Measurements from ENCODE around the gene TTLL9. TPM values are rescaled to one million over a fixed set of nuclear protein-coding genes. Genes with fewer than 3 reads are reported as not detected.
"Not testable (repeated sequence)": the region's sequence is repeated elsewhere in the genome, so short reads cannot be mapped to it uniquely, and the experiment has no call there.

The TTLL9 gene
- 1.7 TPM for total RNA-seq

- DNase-seq: peak; percentile 39
These were observed at the start of gene TTLL9, which contains the start of gene DUSP15 for GRCh38 chr20:31869942-31870725. Gene TTLL9, plus strand, starts transcription at chr20:31870634. Its CDS starts 493 bp downstream, at chr20:31871127. Gene DUSP15, minus strand, starts transcription at chr20:31870527. Its CDS starts 190 bp downstream, at chr20:31870337.

DNA sequence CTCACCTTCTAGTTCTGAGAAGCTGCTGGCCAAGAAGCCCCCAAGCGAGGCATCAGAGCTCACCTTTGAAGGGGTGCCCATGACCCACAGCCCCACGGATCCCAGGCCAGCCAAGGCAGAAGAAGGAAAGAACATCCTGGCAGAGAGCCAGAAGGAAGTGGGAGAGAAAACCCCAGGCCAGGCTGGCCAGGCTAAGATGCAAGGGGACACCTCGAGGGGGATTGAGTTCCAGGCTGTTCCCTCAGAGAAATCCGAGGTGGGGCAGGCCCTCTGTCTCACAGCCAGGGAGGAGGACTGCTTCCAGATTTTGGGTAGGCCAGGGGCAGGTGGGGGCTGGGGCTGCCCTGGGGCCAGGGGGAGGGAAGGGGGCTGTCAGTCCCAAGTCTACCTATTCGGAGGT is 49.0 kb upstream of the TTLL9 start:
- DNase-seq: no peak

- peak; percentile 35 for DNase-seq
These were observed 47.8 kb upstream of the TTLL9 start for GRCh38 chr20:31822421-31823330.

DNA sequence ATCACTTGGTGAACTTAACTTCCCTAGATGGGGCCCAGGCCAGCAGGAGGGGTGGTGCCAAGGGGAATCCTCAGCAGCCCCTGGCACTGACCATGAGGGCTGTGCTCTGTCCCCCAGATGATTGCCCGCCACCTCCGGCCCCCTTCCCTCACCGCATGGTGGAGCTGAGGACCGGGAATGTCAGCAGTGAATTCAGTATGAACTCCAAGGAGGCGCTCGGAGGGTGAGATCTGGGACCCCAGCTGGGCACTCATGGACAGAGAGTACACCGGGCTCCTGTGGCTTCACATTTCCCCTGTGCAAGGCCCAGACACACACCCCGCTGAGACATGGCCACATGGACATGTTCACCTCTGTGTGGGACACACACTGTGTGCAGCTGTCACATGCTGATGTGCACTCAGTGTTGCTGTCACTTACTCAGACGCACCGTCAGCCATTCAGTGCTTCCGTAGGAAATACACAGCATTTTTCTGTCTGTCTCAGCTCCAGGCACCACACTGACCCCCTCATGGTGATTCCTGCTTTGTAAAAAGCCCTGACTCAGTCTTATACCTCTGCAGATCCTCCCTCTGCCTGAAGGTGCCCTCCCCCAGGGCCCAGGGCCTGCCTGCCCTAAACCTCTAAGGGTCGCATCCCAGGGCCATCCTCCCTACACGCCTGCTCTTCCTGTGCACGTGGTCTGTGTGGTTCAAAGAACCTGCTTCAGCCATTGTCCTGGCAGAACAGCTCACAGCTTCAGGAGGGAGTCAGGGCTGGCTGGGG is 46.9 kb upstream of the TTLL9 start:
- no peak for DNase-seq

DNA sequence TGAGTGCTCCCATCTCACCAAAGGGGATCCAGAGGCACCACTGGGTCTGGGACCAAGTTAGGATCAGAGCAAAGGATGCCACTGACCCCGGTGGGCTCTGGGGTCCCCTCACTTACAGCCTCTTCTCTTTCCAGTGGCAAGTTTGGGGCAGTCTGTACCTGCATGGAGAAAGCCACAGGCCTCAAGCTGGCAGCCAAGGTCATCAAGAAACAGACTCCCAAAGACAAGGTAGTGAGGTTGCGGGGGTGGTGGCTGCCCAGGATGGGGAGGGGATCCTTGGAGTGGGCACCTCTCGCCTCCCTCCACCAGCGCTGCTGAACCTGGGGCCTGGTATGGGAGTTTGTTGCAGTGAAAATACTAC is 46.3 kb upstream of the TTLL9 start:
- DNase-seq: no peak

- no peak for DNase-seq
These were observed 45.7 kb upstream of the TTLL9 start for GRCh38 chr20:31824554-31825313.

DNA sequence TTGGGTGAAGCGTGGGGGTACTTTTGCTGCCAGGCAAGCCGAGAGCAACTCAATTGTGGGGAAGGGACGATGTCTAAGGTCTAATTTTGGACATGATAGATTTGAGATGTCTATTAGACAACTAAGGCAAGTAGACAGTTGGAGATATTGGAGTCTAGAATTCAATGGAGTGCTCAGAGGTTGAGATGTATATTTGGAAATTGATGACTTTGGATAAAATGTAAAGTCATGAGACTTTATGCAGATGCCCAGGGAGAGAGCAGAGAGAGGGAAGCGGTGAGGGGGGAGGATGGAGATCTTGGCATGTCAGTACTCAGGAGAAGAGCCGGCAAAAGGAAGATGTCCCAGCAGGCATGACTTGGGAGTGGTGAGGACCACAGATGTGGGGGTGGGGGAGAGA is 44.4 kb upstream of the TTLL9 start:
- no peak for DNase-seq

GRCh38 chr20:31827059-31827458 is 43.4 kb upstream of the TTLL9 start:
- no peak for DNase-seq

DNA sequence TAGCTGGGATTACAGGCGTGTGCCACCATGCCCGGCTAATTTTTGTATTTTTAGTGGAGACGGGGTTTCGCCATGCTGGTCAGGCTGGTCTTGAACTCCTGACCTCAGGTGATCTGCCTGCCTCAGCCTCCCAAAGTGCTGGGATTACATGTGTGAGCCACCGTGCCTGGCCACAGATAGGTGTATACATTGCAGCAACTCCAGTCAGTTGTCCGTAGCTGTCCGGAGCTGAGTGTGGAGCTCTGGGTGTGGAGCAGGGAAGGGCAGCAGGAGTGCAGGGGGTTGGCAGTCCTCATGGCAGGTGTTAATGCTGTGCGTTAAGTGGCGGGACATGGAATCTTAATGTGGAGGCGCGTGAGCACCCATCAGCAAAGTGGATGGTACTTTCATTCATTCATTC is 42.4 kb upstream of the TTLL9 start:
- DNase-seq: not testable (repeated sequence)

DNA sequence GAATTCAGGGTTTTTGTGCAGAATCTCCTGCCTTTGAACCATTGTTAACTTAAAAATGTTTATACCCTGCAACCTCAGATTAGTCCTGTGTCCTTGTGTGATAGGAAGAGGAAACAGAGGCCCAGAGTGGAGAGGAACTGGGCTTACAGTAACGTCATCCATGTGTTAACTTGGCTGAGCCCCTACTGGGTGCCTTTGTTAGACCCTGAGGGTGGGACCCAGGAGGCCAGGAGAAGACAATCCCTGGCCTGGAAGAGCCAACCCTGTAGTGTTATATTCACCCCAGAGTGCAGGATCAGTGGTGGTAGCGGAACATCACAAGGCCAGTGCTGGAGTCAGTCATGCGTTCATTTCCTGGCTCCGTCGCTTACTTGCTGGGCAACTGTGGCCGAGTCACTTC is 40.7 kb upstream of the TTLL9 start:
- DNase-seq: no peak

- no peak for DNase-seq
These were observed 39.9 kb upstream of the TTLL9 start for GRCh38 chr20:31830406-31830981.

DNA sequence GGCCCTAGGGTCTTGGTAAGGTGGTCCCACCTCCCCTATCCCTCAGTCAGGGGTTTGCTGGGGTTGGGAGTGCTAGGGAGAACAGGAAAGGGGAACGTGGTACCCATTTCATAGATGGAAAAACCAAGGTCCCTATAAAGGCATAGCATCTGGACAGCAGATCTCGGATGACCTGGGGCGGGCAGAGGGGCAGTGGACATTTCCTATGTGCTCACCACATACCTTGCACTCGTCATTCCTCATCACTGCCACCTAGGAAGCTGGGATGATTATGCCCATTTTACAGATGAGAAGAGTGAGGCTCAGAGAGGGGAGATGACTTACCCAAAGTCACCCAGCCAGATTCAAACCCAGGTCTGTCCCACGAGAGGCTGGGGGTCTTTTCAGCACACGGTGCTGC is 39.2 kb upstream of the TTLL9 start:
- DNase-seq: no peak

GRCh38 chr20:31831771-31832306 is 38.6 kb upstream of the TTLL9 start:
- DNase-seq: no peak

DNA sequence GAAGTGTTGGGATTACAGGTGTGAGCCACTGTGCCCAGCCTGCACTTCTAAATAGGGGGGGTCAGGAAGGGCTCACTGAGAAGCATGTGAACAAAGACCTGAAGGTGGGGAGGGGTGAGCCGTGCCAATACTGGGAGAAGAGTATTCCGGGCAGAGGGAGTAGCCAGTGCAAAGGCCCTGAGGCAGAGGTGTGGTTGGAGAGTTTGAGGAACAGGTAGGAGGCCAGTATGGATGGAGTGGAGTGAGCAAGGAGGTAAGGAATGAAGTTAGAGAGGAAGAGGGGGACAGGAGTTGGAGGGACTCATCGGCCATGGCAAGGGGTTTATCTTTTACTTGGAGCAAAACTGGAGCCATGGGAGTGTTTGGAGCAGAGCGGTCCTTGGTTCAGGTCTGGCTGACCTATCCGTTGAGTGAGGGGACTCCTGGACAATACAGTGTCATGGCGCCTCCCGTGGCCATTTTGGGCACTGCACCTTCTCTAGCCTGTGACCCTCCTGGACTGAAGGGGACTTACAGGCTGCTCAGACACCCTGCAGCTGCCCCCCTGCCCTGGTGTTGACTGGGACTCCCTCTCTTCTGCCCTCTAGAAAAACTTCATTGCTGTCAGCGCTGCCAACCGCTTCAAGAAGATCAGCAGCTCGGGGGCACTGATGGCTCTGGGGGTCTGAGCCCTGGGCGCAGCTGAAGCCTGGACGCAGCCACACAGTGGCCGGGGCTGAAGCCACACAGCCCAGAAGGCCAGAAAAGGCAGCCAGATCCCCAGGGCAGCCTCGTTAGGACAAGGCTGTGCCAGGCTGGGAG is 37.1 kb upstream of the TTLL9 start:
- no peak for DNase-seq

DNA sequence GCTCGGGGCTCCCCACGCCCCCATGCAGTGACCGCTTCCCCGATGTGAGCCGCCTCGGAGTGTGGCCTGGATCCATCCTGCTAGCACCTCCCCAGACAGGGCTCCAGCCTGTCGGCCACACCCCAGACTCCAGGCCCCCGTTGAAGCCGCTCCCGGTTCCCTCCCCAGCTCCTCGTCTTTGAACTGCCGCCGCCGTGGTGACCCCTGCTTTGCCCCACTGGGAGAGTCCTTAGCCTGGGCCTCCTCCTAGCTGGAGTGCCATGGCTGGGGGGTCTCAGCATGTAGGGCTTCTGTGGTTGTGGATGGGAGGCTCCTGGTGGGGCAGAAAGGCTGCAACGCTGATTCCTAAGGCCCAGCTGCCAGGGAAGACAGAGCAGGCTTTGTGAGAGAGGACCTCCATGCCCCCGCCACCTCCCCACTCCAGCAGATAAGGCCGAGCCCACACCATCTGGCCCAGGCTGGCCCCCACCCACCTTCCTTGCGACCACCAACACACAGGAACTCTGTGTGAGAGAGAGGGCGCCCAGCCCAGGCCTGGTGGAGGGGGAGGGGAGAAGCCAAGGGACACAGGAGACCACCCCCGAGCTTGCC is 36.4 kb upstream of the TTLL9 start:
- DNase-seq: no peak

DNA sequence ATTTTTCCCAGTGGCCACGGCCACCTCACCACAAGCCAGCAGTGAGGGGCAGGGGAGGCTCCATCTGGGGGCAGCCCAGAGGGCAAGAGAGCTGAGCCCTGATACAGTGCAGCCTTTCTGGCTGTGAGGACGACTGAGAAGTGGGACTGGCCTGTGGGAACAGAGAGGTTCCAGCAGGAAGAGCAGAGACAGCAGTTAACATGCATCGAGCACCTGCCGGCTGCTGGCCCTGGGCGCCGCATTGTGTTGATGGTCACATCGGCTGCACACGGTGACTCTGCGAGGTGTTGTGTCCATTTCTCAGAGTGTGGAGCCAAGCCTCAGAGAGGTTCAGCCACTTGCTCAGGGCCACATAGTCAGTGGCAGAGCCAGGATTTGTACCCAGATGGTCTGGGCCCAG is 34.9 kb upstream of the TTLL9 start:
- no peak for DNase-seq

GRCh38 chr20:31835977-31836852 is 34.2 kb upstream of the TTLL9 start:
- peak; percentile 58 for DNase-seq

- no peak for DNase-seq
These were observed 33.4 kb upstream of the TTLL9 start for GRCh38 chr20:31836853-31837608.

Measured in occipital lobe (tissue), 2 donors.